HepG2 (cell line): Measurements from ENCODE around the gene NUDT17. TPM values are rescaled to one million over a fixed set of nuclear protein-coding genes. Genes with fewer than 3 reads are reported as not detected.

Experiments used
- AHR ChIP-seq: IDR thresholded peaks from 2 replicates; pipeline ENCODE4 v1.6.1; 2018; ENCODE audit warnings: missing genetic modification reagents, missing compliant biosample characterization
- ARNTL ChIP-seq: sonication (generic); formaldehyde crosslinking; IDR thresholded peaks from 2 replicates; pipeline ENCODE4 v1.4.0; 2020; ENCODE audit warnings: mild to moderate bottlenecking, missing genetic modification reagents
- BCL6 ChIP-seq: IDR thresholded peaks from 2 replicates; pipeline ENCODE4 v1.6.1; 2016; ENCODE audit warnings: missing genetic modification reagents, missing compliant biosample characterization
- DBP ChIP-seq: sonication (generic); formaldehyde crosslinking; IDR thresholded peaks from 2 replicates; pipeline ENCODE4 v1.4.0; 2020; ENCODE audit warnings: missing genetic modification reagents; ENCODE audit errors: not compliant biosample characterization
- FOXO1 ChIP-seq: sonication (generic); formaldehyde crosslinking; IDR thresholded peaks from 2 replicates; pipeline ENCODE4 v1.4.0; 2020; ENCODE audit warnings: missing genetic modification reagents
- HDAC6 ChIP-seq: fragments of 200-600 bp; sonication (generic); IDR thresholded peaks from 2 replicates; pipeline ENCODE4 v1.7.0; 2017; ENCODE audit warnings: mild to moderate bottlenecking, antibody characterized with exemption, low read length, low read depth
- HES4 ChIP-seq: sonication (generic); formaldehyde crosslinking; IDR thresholded peaks from 2 replicates; pipeline ENCODE4 v1.9.0; 2021; ENCODE audit warnings: mild to moderate bottlenecking, missing genetic modification reagents, borderline replicate concordance
- ISX ChIP-seq: sonication (generic); formaldehyde crosslinking; conservative IDR thresholded peaks from 2 replicates; pipeline ENCODE4 v1.5.0; 2020; ENCODE audit warnings: missing genetic modification reagents
- KMT2B ChIP-seq: IDR thresholded peaks from 2 replicates; pipeline ENCODE4 v1.6.1; 2016; ENCODE audit warnings: missing genetic modification reagents, missing compliant biosample characterization
- MYPOP ChIP-seq: sonication (generic); formaldehyde crosslinking; IDR thresholded peaks from 2 replicates; pipeline ENCODE4 v1.8.1; 2023; ENCODE audit warnings: mild to moderate bottlenecking, moderate library complexity, missing genetic modification reagents
- MZF1 ChIP-seq: sonication (generic); formaldehyde crosslinking; IDR thresholded peaks from 2 replicates; pipeline ENCODE4 v1.8.1; 2023; ENCODE audit warnings: mild to moderate bottlenecking, missing genetic modification reagents, borderline replicate concordance
- POGK ChIP-seq: sonication (generic); formaldehyde crosslinking; conservative IDR thresholded peaks from 2 replicates; pipeline ENCODE4 v1.8.0; 2022; ENCODE audit warnings: mild to moderate bottlenecking, moderate library complexity, missing genetic modification reagents
- PRPF4 ChIP-seq: fragments of 200-400 bp; formaldehyde crosslinking; IDR thresholded peaks from 2 replicates; pipeline ENCODE4 v1.6.1; 2016; ENCODE audit warnings: low read length, low read depth; ENCODE audit not compliant: poor library complexity, severe bottlenecking
- RORA ChIP-seq: sonication (generic); formaldehyde crosslinking; IDR thresholded peaks from 2 replicates; pipeline ENCODE4 v1.5.0; 2020; ENCODE audit warnings: mild to moderate bottlenecking, missing genetic modification reagents, moderate library complexity
- TOPORS ChIP-seq: sonication (generic); formaldehyde crosslinking; IDR thresholded peaks from 2 replicates; pipeline ENCODE4 v1.8.0; 2023; ENCODE audit warnings: mild to moderate bottlenecking, missing genetic modification reagents
- ZBTB20 ChIP-seq: sonication (generic); formaldehyde crosslinking; IDR thresholded peaks from 2 replicates; pipeline ENCODE4 v1.8.1; 2023; ENCODE audit warnings: missing genetic modification reagents, low read depth, mild to moderate bottlenecking, borderline replicate concordance
- ZC3H4 ChIP-seq: sonication (generic); formaldehyde crosslinking; IDR thresholded peaks from 2 replicates; pipeline ENCODE4 v1.4.0; 2020; ENCODE audit warnings: missing genetic modification reagents, borderline replicate concordance
- ZMYM4 ChIP-seq: sonication (generic); formaldehyde crosslinking; IDR thresholded peaks from 2 replicates; pipeline ENCODE4 v1.8.1; 2023; ENCODE audit warnings: mild to moderate bottlenecking, missing genetic modification reagents
- ZNF256 ChIP-seq: sonication (generic); formaldehyde crosslinking; conservative IDR thresholded peaks from 2 replicates; pipeline ENCODE4 v1.4.0; 2020; ENCODE audit warnings: missing genetic modification reagents
- ZNF30 ChIP-seq: sonication (generic); formaldehyde crosslinking; IDR thresholded peaks from 2 replicates; pipeline ENCODE4 v1.5.0; 2020; ENCODE audit warnings: mild to moderate bottlenecking, missing genetic modification reagents
- ZNF382 ChIP-seq: sonication (generic); formaldehyde crosslinking; IDR thresholded peaks from 2 replicates; pipeline ENCODE4 v1.5.0; 2020; ENCODE audit warnings: missing genetic modification reagents, mild to moderate bottlenecking, borderline replicate concordance
- ZNF597 ChIP-seq: sonication (generic); formaldehyde crosslinking; IDR thresholded peaks from 2 replicates; pipeline ENCODE4 v1.5.0; 2020; ENCODE audit warnings: missing genetic modification reagents
- ZNF7 ChIP-seq: IDR thresholded peaks from 2 replicates; pipeline ENCODE4 v1.6.1; 2016; ENCODE audit warnings: missing biosample characterization, missing genetic modification reagents
- ZNF781 ChIP-seq: sonication (generic); formaldehyde crosslinking; IDR thresholded peaks from 2 replicates; pipeline ENCODE4 v1.5.1; 2020; ENCODE audit warnings: borderline replicate concordance, mild to moderate bottlenecking, missing genetic modification reagents; ENCODE audit errors: not compliant biosample characterization
- ZNF883 ChIP-seq: sonication (generic); formaldehyde crosslinking; IDR thresholded peaks from 2 replicates; pipeline ENCODE4 v1.5.1; 2020; ENCODE audit warnings: mild to moderate bottlenecking, missing genetic modification reagents; ENCODE audit errors: not compliant biosample characterization
- polyA plus RNA-seq, 8 experiments: library from polyadenylated mRNA; depleted of rRNA in 3 of 8; stranded (reverse) in 7 of 8; unstranded in 1 of 8; fragments of >200 nt; fragmentation: Illumina TruSeq in 4 of 8; extraction: Trizol in 4 of 8; gene quantifications; 2 replicates each; pipeline versions ENCODE4 v1.2.1 to v1.2.3, GENCODE V29; 2011 to 2016; ENCODE audit warnings: low read depth in 4 of 8, missing spikeins in 1 of 8, mixed read lengths in 1 of 8; ENCODE audit not compliant: insufficient read depth in 1 of 8
- total RNA-seq, 5 experiments: library from RNA; depleted of rRNA; stranded (reverse); fragments of >200 nt; fragmentation: Illumina TruSeq; extraction: Trizol; gene quantifications; 2 replicates each; pipeline ENCODE4 v1.2.3, GENCODE V29; 2016; ENCODE audit warnings: low read depth in 1 of 5

The NUDT17 gene
- total and polyA plus RNA-seq, 2 of the 13 experiments (the other 11 are each of a cell fraction or from before 2014, with no cell fraction given), result 2.6 to 5.8 TPM

- TF ChIP-seq ZC3H4 (CRISPR knock-in tag) (no peak), BCL6 (CRISPR knock-in tag) (no peak), POGK (CRISPR knock-in tag) (peak; percentile 93), ZNF597 (CRISPR knock-in tag) (no peak), HDAC6 (no peak), FOXO1 (0 out of 2 replicates have a peak, but pooled peaks have one; percentile 41), ZNF781 (CRISPR knock-in tag) (peak; percentile 41), MYPOP (peak; percentile 53), ZNF7 (CRISPR knock-in tag) (no peak; the same call in 1 of the 2 replicates), ZMYM4 (CRISPR knock-in tag) (peak; percentile 4; the same call in 1 of the 2 replicates), TOPORS (CRISPR knock-in tag) (peak; percentile 76; the same call in 1 of the 2 replicates), HES4 (CRISPR knock-in tag) (peak; percentile 74; the same call in 1 of the 2 replicates), AHR (CRISPR knock-in tag) (0 out of 2 replicates have a peak, but pooled peaks have one; percentile 46), MZF1 (no peak), ZNF883 (CRISPR knock-in tag) (peak; percentile 87), ISX (CRISPR knock-in tag) (0 out of 2 replicates have a peak, but pooled peaks have one; percentile 30), PRPF4 (no peak), RORA (CRISPR knock-in tag) (no peak), KMT2B (peak; percentile 95; the same call in 1 of the 2 replicates), ZNF382 (CRISPR knock-in tag) (no peak), ZNF30 (CRISPR knock-in tag) (no peak), ZNF256 (0 out of 2 replicates have a peak, but pooled peaks have one; percentile 35), ARNTL (CRISPR knock-in tag) (peak; percentile 53; the same call in 1 of the 2 replicates), DBP (CRISPR knock-in tag) (no peak), ZBTB20 (CRISPR knock-in tag) (no peak)
Observed at GRCh38 chr1:145823565-145824498, 21.6 kb upstream of the NUDT17 start, which contains the start of the genes POLR3C and RNF115 (continued).
